ENCODE data around the gene ALS2CL.

The ALS2CL gene

GRCh38 chr3:46662771-46663551, 30.5 kb downstream of the ALS2CL start:
- DNase-seq, result no peak

GRCh38 chr3:46661776-46662766, 31.4 kb downstream of the ALS2CL start:
- no peak for DNase-seq

- no peak for DNase-seq
Measured at GRCh38 chr3:46660543-46661523, 32.6 kb downstream of the ALS2CL start.

- DNase-seq, result no peak
Measured at GRCh38 chr3:46660003-46660402, 33.5 kb downstream of the ALS2CL start.

- no peak for DNase-seq
Measured at GRCh38 chr3:46659285-46659684, 34.2 kb downstream of the ALS2CL start.

- no peak for DNase-seq
Measured at GRCh38 chr3:46656778-46657556, 36.5 kb downstream of the ALS2CL start.

- DNase-seq, result no peak
Measured at GRCh38 chr3:46655271-46655670, 38.2 kb downstream of the ALS2CL start.

GRCh38 chr3:46651084-46651483, 42.4 kb downstream of the ALS2CL start:
- DNase-seq, result no peak

- DNase-seq, result no peak
Measured at GRCh38 chr3:46649436-46649835, 44.0 kb downstream of the ALS2CL start.

- DNase-seq, result no peak
Measured at GRCh38 chr3:46648096-46648495, 45.4 kb downstream of the ALS2CL start.

- no peak for DNase-seq
Measured at GRCh38 chr3:46646700-46647099, 46.8 kb downstream of the ALS2CL start.

GRCh38 chr3:46643701-46644100, 49.8 kb downstream of the ALS2CL start:
- DNase-seq, result no peak

GRCh38 chr3:46642971-46643370, 50.5 kb downstream of the ALS2CL start:
- no peak for DNase-seq

GRCh38 chr3:46640927-46641326, 52.6 kb downstream of the ALS2CL start:
- no peak for DNase-seq

- no peak for DNase-seq
Measured at GRCh38 chr3:46639221-46639620, 54.3 kb downstream of the ALS2CL start.

GRCh38 chr3:46634856-46635255, 58.6 kb downstream of the ALS2CL start:
- no peak for DNase-seq

- DNase-seq, result no peak
Measured at GRCh38 chr3:46632792-46633191, 60.7 kb downstream of the ALS2CL start.

- DNase-seq, result peak; percentile 83
Measured at GRCh38 chr3:46629551-46630517, 63.6 kb downstream of the ALS2CL start.

- DNase-seq, result no peak
Measured at GRCh38 chr3:46628901-46629369, 64.5 kb downstream of the ALS2CL start.

GRCh38 chr3:46627078-46627477, 66.4 kb downstream of the ALS2CL start:
- no peak for DNase-seq
